ENCODE results near the gene DQX1.

Gene DQX1

DNA sequence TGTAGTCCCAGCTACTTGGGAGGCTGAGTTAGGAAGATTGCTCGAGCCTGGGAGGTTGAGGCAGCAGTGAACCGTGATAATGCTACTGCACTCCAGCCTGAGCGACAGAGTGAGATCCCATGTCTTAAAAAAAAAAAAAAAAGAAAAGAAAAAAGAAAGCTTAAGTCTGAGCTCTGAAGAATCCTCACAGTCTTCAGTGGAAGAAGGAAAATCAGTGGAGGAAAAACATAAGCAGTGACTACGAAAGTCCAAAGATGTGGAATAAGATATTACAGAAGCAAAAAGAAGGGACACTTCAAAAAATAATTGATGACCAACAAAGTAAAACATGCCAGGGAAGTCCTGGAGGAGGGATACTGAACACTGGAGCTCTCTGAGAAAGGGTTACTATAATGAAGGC, 15.8 kb downstream of the DQX1 start:
- no peak for DNase-seq (ENCODE audit: low read depth in 2 of 2)

GRCh38 chr2:74507926-74508520, 18.0 kb downstream of the DQX1 start:
- no peak for DNase-seq (ENCODE audit: low read depth in 2 of 2)

- DNase-seq (ENCODE audit: low read depth in 2 of 2), result peak; percentile 99
Measured at GRCh38 chr2:74507145-74507925, 18.7 kb downstream of the DQX1 start, which contains the start of gene PCGF1. PCGF1 (minus strand) TSS chr2:74507695; CDS start chr2:74507668, 27 bp downstream.

DNA sequence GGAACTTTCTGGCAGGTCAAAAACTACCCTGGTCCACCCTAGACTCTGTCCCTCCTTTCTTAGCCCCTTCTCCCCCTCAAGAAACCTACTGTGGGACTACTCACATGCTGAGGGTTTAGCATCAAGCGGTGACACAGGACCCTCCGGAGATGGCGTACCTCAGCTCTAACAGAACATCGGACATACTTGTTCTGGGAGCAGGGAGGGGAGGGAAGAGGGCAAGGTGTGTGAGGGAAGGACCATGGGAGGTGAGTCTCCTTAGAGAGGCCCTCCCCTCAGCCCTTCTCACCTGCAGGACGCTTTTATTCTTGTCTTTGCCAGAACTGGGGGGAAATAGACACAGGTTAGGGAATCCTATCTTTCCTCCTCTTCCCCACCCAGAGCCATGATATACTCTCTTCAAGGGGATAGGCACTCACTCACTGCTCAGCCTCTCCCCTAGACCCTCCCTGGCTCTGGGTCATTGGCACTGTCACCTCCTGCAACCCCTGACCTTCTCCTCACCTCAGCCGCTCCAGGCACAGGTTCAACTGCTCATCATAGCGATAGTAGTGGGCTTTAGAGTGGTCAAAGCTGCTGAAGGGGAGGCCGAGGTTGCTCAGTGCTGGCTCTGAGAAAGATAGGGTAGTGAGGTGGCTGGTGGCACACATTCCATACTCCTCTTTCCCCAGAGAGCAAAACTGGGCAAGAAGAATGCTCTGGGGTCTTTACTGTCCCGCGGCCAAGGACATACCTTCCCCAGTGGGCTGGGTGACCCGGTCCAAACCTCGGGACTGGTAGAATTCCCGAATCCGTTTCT, 20.4 kb downstream of the DQX1 start:
- no peak for DNase-seq (ENCODE audit: low read depth in 2 of 2)

GRCh38 chr2:74504591-74504990, 21.4 kb downstream of the DQX1 start:
- no peak for DNase-seq (ENCODE audit: low read depth in 2 of 2)

DNA sequence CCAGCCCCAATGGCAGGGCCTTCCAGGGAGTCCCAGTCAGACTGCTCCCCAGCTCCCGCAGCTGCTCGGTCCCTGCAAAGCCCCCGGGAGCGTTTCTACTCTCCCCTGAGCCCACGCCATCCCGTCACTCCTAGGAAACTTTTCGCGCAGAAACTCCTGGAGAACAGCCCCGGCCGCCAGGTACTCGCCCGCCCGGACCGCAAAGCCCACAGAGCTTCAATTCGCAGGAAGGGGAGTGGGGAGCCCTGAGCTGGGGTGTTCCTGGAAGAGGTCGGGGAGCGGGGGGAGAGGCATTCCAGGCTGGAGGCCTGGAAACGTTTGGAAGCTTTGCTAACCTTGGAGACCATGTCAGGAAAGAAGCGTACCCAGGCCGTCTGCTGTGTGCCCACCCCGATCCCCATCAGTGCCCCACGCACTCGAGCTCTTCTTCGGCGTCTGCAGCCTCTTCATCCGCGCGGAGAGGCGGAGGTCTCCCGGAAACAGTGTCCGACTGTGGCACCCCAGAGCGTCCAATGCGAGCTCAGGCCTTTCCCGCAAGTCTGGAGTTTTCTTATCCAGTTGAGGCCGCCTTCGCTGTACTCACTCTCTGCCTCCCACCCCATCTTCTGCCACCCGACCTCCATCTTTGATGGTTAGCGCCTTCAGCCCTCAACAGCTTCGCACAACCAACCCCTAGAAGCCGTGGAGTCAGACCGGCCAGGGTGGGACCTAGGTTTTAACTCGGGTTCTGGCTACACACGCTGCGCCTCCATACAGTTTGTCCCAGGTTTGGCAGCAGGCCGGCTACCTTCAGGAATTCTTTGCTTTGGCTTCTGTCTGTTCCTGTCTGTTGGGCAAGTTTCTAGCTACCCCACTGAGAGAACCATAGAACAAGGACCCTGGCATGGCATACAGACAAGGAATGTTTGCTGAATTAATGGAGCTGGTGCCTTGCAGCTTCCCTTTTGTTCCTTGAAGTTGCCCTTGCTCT, 22.2 kb downstream of the DQX1 start:
- no peak for DNase-seq (ENCODE audit: low read depth in 2 of 2)

DNA sequence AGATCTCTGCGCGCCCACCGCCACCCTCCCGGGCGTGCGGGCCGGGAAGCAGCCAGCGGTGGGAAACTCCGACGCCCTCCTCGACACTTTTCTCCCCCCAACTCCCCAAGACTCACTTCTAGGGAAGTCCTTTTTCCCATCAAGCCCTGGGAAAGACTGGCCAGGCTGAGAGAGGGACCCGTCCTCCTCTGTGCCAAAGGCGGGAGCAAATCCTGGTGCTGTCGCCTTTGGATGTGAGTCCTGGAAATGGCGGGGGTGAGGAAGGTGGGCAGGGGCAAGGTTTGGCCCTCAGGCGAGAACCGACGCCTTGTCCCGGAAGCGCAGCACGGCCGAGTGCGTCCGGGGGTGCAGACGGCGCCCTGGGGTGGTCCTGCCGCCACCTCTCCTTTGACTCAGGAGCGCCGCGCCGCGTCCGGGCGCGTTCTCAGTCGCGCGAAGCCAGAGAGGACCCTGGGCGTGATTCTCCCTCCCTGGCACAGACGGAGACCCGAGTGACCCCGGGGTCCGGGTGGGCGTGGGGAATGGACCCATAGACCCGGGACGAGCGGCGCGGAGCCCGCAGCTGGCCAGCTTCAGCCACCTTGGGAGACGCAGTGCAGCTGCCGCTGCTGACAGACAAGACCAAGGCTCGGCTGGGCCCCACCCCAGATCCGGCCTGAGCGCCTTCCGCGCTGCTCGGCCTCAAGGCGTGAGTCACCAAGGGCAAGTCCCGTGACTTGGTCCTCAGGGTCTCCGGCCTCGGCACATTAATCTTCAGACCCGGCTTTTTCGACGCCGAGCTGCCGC, 23.1 kb downstream of the DQX1 start:
- DNase-seq (ENCODE audit: low read depth in 2 of 2), result no peak

DNA sequence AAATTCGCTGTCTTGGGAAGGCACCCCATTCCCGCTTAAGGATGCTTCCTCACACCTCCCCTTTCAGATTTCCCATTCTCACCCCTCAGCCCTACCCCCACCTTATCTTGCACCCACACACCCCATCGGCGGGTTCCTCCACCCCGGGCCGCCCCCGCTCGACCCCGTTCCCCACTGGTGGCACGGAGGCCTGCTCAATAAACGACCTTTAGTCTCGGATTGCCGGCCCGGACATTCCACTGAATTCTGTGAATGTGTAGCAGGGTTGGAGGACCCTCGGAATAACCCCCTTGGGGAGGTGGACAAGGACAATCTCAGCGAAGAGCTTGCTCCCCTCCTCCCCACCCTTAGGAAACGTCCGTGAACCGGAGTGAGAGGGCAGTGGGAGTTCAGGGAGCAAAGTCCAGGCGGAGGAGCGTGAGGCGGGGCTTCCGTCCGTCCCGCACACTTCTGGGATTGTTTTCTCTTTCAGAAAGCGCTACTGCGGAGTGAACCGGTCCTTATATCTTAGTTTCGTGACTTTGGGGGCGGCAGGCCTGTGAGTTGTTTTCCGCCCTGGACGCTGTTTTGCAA, 23.8 kb downstream of the DQX1 start:
- no peak for DNase-seq (ENCODE audit: low read depth in 2 of 2)

DNA sequence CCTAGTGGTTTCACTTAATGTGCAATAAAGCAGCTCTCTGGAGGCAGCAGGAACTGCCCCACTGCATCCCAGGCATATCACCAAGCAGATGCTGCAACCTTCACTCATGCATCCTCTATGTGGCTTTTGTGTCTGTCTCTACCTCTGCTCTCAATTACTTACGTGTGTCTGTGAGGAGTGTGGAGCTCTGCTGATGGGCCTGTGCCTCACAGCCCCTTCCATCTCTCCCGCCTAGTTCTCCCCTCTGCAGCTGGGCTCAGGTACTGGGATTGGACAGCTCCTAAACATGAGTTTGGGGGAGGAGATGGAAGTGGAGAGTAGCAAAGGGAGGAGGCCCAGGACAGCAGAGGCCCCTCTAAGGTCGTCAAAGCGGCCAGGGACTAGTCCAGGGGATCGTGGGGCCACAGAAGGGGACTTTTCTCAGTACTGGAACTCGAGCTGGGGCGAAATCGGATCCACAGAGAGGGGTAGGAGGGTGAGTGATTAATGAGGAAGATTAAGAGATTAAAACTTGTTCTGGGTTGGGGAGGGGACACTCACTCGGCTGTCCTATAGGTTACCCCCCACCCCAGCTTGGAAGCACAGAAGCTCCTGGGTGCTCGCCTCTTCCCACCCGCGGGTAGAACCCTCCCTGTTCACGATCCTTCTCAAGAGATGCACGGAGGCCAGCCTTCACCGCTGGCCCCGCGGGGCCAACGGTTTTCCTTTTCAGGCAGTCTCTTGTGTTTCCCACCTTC, 24.5 kb downstream of the DQX1 start:
- no peak for DNase-seq (ENCODE audit: low read depth in 2 of 2)

DNA sequence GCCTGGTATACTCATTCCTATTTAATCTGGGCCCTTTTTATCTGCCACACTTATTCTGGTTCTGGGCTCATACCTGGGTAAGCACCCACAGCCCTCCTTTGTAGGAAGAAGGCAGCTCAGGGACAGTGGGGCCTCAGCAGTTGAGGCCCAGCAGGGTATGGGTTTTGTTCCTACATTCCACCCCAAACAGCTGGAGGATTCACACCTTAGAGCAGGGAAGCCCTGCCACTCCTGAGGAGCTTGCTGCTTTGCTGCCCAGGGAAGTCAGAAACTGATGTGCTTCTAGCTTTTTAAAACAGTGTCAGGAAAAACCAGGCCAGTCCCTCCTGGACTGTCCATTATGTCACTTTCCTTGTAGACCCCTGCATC, 25.5 kb downstream of the DQX1 start:
- DNase-seq (ENCODE audit: low read depth in 2 of 2), result no peak

- DNase-seq (ENCODE audit: low read depth in 2 of 2), result no peak
Measured at GRCh38 chr2:74499940-74500577, 26.0 kb downstream of the DQX1 start.

- DNase-seq (ENCODE audit: low read depth in 2 of 2), result no peak
Measured at GRCh38 chr2:74499267-74499939, 26.6 kb downstream of the DQX1 start, which contains the start of gene LBX2. LBX2 (minus strand) TSS chr2:74499603; CDS start chr2:74499537, 66 bp downstream.

DNA sequence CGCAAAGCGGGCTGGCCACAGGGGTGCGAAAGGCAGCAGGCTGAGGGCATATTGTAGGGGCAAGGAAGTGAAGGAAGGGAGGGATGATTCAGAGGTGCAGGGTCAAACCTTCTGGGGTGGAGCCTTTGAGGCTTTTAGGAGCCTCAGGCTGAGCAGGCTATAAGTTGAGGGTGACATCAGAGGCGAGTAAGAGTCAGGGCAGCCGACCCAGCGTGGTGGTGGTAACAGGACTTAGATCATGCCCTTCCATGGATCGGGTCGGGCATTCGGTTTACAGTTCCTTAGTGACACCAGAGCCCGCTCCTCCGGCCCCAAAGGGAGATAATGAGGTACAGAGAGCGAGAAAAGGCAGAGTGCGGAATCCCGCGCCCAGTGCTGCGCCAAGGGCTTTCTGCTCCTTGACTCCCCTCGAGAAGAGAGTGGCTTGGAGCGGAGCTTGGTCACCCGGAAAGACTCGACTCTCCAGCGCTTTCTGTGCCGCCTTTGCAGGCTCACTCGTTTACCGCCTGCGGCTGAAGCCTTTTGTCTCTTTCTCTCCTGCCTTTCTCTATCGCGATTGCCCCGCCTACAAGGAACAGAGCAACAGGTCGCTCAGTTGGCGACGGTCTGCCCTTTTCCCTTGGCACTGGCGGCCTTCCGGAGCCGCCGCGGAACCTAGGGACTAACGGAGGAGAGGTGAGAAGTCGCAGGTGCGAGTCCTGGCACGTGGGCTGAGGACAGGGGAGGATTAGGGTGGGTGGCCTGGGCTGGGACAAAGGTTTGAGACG, 27.3 kb downstream of the DQX1 start:
- no peak for DNase-seq (ENCODE audit: low read depth in 2 of 2)

DNA sequence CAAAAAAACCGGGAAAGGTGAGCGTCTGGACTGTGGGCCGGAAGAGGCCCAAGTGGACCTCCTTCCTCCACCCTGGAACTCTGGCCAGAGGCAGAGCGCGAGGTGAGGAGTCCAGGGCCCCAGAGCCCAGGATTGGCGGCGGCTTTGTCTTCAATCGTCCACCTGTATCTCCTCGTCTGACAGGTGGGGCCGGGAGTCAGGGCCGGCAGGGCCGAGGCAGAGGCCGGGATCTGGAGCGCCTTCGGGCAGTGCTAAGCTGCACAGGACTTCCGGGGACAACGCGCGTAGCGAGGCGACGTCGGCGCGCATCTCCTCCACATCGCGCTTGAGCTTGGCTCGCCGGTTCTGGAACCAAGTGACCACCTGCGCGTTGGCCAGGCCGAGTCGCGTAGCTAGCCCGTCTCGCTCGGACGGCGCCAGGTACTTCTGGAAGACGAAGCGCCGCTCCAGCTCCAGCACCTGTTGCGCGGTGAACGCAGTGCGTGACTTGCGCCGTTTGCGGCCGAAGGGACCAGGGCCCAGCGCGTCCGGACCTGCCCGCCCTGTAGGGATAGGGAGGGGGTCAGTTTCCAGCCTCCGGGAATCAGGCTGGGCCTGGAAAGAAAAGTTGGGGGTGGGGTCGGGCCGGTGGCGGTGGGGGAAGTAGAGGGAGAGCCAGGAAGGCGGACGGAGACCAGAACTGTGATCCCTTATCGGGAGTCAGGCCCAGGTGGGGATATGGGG, 28.1 kb downstream of the DQX1 start:
- no peak for DNase-seq (ENCODE audit: low read depth in 2 of 2)

GRCh38 chr2:74496997-74497776, 28.8 kb downstream of the DQX1 start:
- no peak for DNase-seq (ENCODE audit: low read depth in 2 of 2)

DNA sequence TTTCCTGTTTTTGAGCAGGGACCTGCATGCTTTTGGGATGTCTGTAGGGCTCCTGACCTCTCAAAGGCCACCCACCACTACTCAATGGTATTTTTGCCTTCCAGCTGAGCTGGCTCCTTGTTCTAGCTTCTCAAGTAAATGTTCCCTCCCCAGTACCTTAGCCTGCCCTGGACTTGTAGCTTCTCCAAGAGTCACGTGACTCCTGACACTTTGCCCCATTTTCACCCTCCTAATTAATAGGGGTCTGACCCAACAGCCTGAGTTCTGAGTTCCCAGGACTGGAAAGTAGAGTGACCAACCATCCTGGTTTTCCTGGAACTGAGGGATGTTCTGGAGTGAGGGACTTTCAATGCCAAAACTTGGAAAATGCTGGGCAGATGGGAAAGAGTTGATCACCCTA, 30.6 kb downstream of the DQX1 start:
- no peak for DNase-seq (ENCODE audit: low read depth in 2 of 2)
